OCI-LY7 (cell line): ENCODE data around the gene CDAN1. TPM values are rescaled to one million over a fixed set of nuclear protein-coding genes. Genes with fewer than 3 reads are reported as not detected.
"Not testable (repeated sequence)": the region's sequence is repeated elsewhere in the genome, so short reads cannot be mapped to it uniquely, and the experiment has no call there.

Experiments
- BruUV-seq: library from RNA; stranded (reverse); fragments of 400-500 nt; replicated peaks from 2 replicates; lab custom pipeline; 2021; lab: Mats Ljungman, UMichigan
- CTCF ChIA-PET: fragments of 300-600 bp; sonication (Branson Sonifier 250); formaldehyde crosslinking; loops from one replicate; lab custom pipeline; 2022; ENCODE audit warnings: antibody characterized with exemption; ENCODE audit not compliant: unreplicated experiment; lab: Charles Lee
- POLR2A ChIA-PET: fragments of 300-600 bp; sonication (Branson Sonifier 250); formaldehyde crosslinking; loops from one replicate; lab custom pipeline; 2022; ENCODE audit warnings: antibody characterized with exemption; lab: Charles Lee
- DNase-seq: peaks from one replicate; pipeline ENCODE4 v3.0.0-alpha.2; 2015; ENCODE audit warnings: low spot score
- H2AFZ ChIP-seq: fragments of 200-600 bp; sonication (generic), shearing (Covaris generic); 2 replicates; pipeline ENCODE4 v1.6.1; 2014; ENCODE audit warnings: mild to moderate bottlenecking, antibody characterized with exemption, low read length, moderate library complexity
- H3K27ac ChIP-seq: fragments of 200-600 bp; sonication (generic); 2 replicates; pipeline ENCODE4 v1.5.1; 2014; ENCODE audit warnings: mixed run types, low read depth, mild to moderate bottlenecking, moderate library complexity, low read length, inconsistent platforms; ENCODE audit not compliant: poor library complexity, severe bottlenecking
- H3K36me3 ChIP-seq: fragments of 200-600 bp; sonication (generic); 2 replicates; pipeline ENCODE4 v1.6.1; 2014; ENCODE audit warnings: mild to moderate bottlenecking, antibody characterized with exemption, low read length, moderate library complexity, mixed read lengths; ENCODE audit not compliant: insufficient read depth
- H3K4me1 ChIP-seq: fragments of 200-600 bp; sonication (generic); 2 replicates; pipeline ENCODE4 v1.5.1; 2014; ENCODE audit warnings: mild to moderate bottlenecking, low read length; ENCODE audit not compliant: insufficient read depth, poor library complexity, severe bottlenecking
- H3K4me2 ChIP-seq: fragments of 200-600 bp; sonication (generic); 2 replicates; pipeline ENCODE4 v1.6.1; 2014; ENCODE audit warnings: mild to moderate bottlenecking, low read length
- H3K4me3 ChIP-seq: fragments of 200-600 bp; sonication (generic); 2 replicates; pipeline ENCODE4 v1.5.1; 2014; ENCODE audit warnings: mild to moderate bottlenecking, low read depth, low read length; ENCODE audit not compliant: poor library complexity, severe bottlenecking
- H3K79me2 ChIP-seq: fragments of 200-600 bp; sonication (generic); 2 replicates; pipeline ENCODE4 v1.6.1; 2016; ENCODE audit warnings: low read depth, mild to moderate bottlenecking, low read length, moderate library complexity, mixed read lengths; ENCODE audit not compliant: insufficient read depth
- H3K9me2 ChIP-seq: fragments of 200-600 bp; sonication (generic); 2 replicates; pipeline ENCODE4 v1.6.1; 2016; ENCODE audit warnings: mild to moderate bottlenecking, low read length, mixed read lengths; ENCODE audit not compliant: insufficient read depth
- H3K9me3 ChIP-seq: fragments of 200-600 bp; sonication (generic); 2 replicates; pipeline ENCODE4 v1.6.1; 2014; ENCODE audit warnings: mild to moderate bottlenecking, mixed run types, low read length, mixed read lengths
- H4K20me1 ChIP-seq: fragments of 200-600 bp; sonication (generic); 2 replicates; pipeline ENCODE4 v1.6.1; 2014; ENCODE audit warnings: mild to moderate bottlenecking, antibody characterized with exemption, low read length, moderate library complexity, mixed read lengths; ENCODE audit not compliant: insufficient read depth
- CTCF ChIP-seq: fragments of 200-600 bp; sonication (generic); conservative IDR thresholded peaks from 2 replicates; pipeline ENCODE4 v1.5.1; 2014; ENCODE audit warnings: mild to moderate bottlenecking, antibody characterized with exemption, low read length, moderate library complexity, mixed read lengths
- EZH2phosphoT487 ChIP-seq: fragments of 200-600 bp; sonication (generic); IDR thresholded peaks from 2 replicates; pipeline ENCODE4 v1.6.1; 2018; ENCODE audit warnings: low read depth, borderline replicate concordance, mild to moderate bottlenecking, mixed run types, antibody characterized with exemption, low read length, moderate library complexity, mixed read lengths
- intact Hi-C: fragments of 100-400 bp; cut with micrococcal nuclease; formaldehyde crosslinking; loops from one replicate; pipeline ENCODE4 v1.10.0; 2022; ENCODE audit not compliant: unreplicated experiment
- total RNA-seq, 2 experiments: library from RNA; depleted of rRNA in 1 of 2; stranded (reverse); fragments of >200 nt in 1 of 2; shearing (Covaris generic) in 1 of 2; gene quantifications; 2 replicates each; pipeline ENCODE4 v1.2.3, GENCODE V29; 2014 to 2022

CDAN1 gene
- total RNA-seq, 2 experiments from 2014 or later, result 28.9 to 29.5 TPM

GRCh38 chr15:42772901-42773300 lies 36.0 kb upstream of the CDAN1 start:
- H2AFZ ChIP-seq, result no peak overlapping the region
- no peak for TF ChIP-seq EZH2phosphoT487
- TF ChIP-seq CTCF, result no peak
- no peaks in the 10 kb centered on the region for H4K20me1 ChIP-seq
- H3K9me2 ChIP-seq, result no peaks in the 10 kb centered on the region
- H3K36me3 ChIP-seq, result peaks cover 18% of the 10 kb centered on the region; the same call in 1 of the 2 replicates
- H3K4me1 ChIP-seq, result no peaks in the 10 kb centered on the region
- BruUV-seq, result no TSS peak
- CTCF ChIA-PET, result no interaction called here
- intact Hi-C loops, result no loop called here
- H3K4me3 ChIP-seq, result no peak overlapping the region
- H3K4me2 ChIP-seq, result no peak overlapping the region
- no peak for DNase-seq
- POLR2A ChIA-PET, result interaction anchor here (0.6 kb wide), 1 partner anchor 63 kb away, joined by 4 read pairs; no protein-coding TSS in a partner anchor
- H3K9me3 ChIP-seq, result no peaks in the 10 kb centered on the region
- H3K79me2 ChIP-seq, result no peaks in the 10 kb centered on the region
- H3K27ac ChIP-seq, result no peak overlapping the region

GRCh38 chr15:42772144-42772543 lies 35.2 kb upstream of the CDAN1 start:
- no peaks in the 10 kb centered on the region for H3K9me3 ChIP-seq
- no peaks in the 10 kb centered on the region for H4K20me1 ChIP-seq
- H2AFZ ChIP-seq, result no peak overlapping the region
- TF ChIP-seq CTCF (no peak), EZH2phosphoT487 (no peak)
- no peaks in the 10 kb centered on the region for H3K4me1 ChIP-seq
- H3K4me3 ChIP-seq, result no peak overlapping the region
- ChIA-PET POLR2A (no interaction called here), CTCF (no interaction called here)
- peaks cover 18% of the 10 kb centered on the region; the same call in 1 of the 2 replicates for H3K36me3 ChIP-seq
- intact Hi-C loops, result no loop called here
- no TSS peak for BruUV-seq
- no peak overlapping the region for H3K27ac ChIP-seq
- H3K79me2 ChIP-seq, result no peaks in the 10 kb centered on the region
- H3K9me2 ChIP-seq, result no peaks in the 10 kb centered on the region
- DNase-seq, result no peak
- H3K4me2 ChIP-seq, result no peak overlapping the region

- H3K9me3 ChIP-seq, H2AFZ ChIP-seq, H3K79me2 ChIP-seq, H3K36me3 ChIP-seq, CTCF ChIA-PET, BruUV-seq, H3K27ac ChIP-seq, intact Hi-C loops, H3K4me3 ChIP-seq, H3K9me2 ChIP-seq, DNase-seq, H3K4me1 ChIP-seq, H3K4me2 ChIP-seq, H4K20me1 ChIP-seq, POLR2A ChIA-PET: not testable (repeated sequence)
These were observed 29.2 kb upstream of the CDAN1 start for GRCh38 chr15:42766109-42766508.

- H3K4me3 ChIP-seq, H3K4me1 ChIP-seq, DNase-seq, BruUV-seq, CTCF ChIA-PET, H2AFZ ChIP-seq, H3K9me2 ChIP-seq, H3K36me3 ChIP-seq, H3K27ac ChIP-seq, H3K79me2 ChIP-seq, H3K4me2 ChIP-seq, intact Hi-C loops, H4K20me1 ChIP-seq: not testable (repeated sequence)
- H3K9me3 ChIP-seq, result peaks cover 16% of the 10 kb centered on the region
- POLR2A ChIA-PET, result interaction anchor here (0.6 kb wide), 1 partner anchor 14 kb away, joined by 3 read pairs; no protein-coding TSS in a partner anchor
These were observed 27.3 kb upstream of the CDAN1 start for GRCh38 chr15:42764154-42764731.

GRCh38 chr15:42761813-42762212 lies 24.9 kb upstream of the CDAN1 start:
- H3K27ac ChIP-seq, H3K4me1 ChIP-seq, intact Hi-C loops, DNase-seq, H3K4me2 ChIP-seq, POLR2A ChIA-PET, CTCF ChIA-PET, H2AFZ ChIP-seq, H3K4me3 ChIP-seq, H3K36me3 ChIP-seq, H3K9me2 ChIP-seq, H4K20me1 ChIP-seq, BruUV-seq, H3K79me2 ChIP-seq: not testable (repeated sequence)
- H3K9me3 ChIP-seq, result peaks cover 16% of the 10 kb centered on the region
